SU-DHL-6 (cell line): Measurements from ENCODE around the gene MEI1.

ENCODE experiments used
- EZH2phosphoT487 ChIP-seq: fragments of 200-600 bp; sonication (generic), shearing (Covaris generic); conservative IDR thresholded peaks from 2 replicates; pipeline ENCODE4 v1.6.1; 2018; ENCODE audit warnings: mild to moderate bottlenecking, antibody characterized with exemption, low read length, moderate library complexity, mixed read lengths
- TF ChIP-seq, protein P1 (sequence below): fragments of 200-600 bp; sonication (generic); IDR thresholded peaks from one replicate; pipeline ENCODE4 v1.5.1; 2017; ENCODE audit warnings: antibody characterized with exemption, mild to moderate bottlenecking, low read length, moderate library complexity; ENCODE audit not compliant: insufficient read depth, poor library complexity, severe bottlenecking

- TF ChIP-seq, protein P1, sequence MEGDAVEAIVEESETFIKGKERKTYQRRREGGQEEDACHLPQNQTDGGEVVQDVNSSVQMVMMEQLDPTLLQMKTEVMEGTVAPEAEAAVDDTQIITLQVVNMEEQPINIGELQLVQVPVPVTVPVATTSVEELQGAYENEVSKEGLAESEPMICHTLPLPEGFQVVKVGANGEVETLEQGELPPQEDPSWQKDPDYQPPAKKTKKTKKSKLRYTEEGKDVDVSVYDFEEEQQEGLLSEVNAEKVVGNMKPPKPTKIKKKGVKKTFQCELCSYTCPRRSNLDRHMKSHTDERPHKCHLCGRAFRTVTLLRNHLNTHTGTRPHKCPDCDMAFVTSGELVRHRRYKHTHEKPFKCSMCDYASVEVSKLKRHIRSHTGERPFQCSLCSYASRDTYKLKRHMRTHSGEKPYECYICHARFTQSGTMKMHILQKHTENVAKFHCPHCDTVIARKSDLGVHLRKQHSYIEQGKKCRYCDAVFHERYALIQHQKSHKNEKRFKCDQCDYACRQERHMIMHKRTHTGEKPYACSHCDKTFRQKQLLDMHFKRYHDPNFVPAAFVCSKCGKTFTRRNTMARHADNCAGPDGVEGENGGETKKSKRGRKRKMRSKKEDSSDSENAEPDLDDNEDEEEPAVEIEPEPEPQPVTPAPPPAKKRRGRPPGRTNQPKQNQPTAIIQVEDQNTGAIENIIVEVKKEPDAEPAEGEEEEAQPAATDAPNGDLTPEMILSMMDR = no peak
- no peak for TF ChIP-seq EZH2phosphoT487
These were observed 76.7 kb downstream of the MEI1 start for GRCh38 chr22:41775976-41776375.
